Measurements from ENCODE around the gene FIZ1. TPM values are rescaled to one million over a fixed set of nuclear protein-coding genes. Genes with fewer than 3 reads are reported as not detected.

The FIZ1 gene
- total and polyA plus RNA-seq, 2 experiments from 2014 or later, result 5.4 to 10.1 TPM

DNA sequence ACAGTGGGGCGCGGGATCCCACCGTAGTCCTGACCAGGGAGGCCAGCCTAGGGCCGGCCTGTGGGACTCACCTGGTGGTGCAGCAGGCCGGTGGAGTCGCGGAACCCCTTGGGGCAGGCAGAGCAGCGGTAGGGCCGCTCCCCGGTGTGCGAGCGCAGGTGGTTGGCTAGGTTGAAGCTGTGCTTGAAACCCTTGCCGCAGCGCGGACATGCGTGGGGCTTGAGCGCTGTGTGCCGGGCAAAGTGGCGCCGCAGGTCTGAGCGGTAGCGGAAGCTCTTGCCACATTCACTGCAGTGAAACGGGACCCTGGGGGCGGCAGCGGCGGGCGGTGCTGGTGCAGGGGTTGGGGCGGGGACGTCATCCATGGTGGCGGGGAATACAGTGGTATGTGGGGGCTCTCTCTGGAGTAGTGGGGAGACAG, 1.8 kb downstream of the FIZ1 start (continued):
- TF ChIP-seq ZNF331 (CRISPR knock-in tag; IDR thresholded peaks at IDR 0.05; ENCODE audit: low read depth), result no peak

DNA sequence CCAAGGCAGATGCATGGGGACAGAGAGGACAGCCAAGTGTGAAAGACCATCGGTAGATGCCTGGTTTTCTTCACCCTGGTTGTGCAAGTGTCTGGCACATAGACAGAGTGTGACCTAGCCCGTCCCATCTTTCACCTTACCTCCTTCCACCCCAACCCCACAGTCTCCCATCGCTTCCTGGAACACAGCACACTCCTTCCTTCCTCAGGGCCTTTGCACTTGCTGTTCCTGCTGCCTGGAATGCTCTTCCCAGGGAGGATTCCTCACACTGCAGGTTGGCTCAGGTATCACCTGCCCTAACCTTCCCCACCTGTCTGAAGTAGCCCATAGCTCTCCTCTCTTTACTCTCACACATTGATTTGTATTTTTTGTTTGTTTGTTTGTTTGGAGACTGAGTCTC, 3.0 kb downstream of the FIZ1 start:
- Mint-ChIP-seq H3K4me3 (no peak overlapping the region; the same call in 2 of the 3 replicates), H3K9me3 (peaks cover 3% of the 10 kb centered on the region; the same call in 2 of the 3 replicates), H3K27ac (no peak overlapping the region), H3K4me1 (peaks cover 26% of the 10 kb centered on the region), H3K36me3 (ENCODE audit: low read depth) (peaks cover 40% of the 10 kb centered on the region), H3K27me3 (ENCODE audit: insufficient read depth, low read depth, poor library complexity) (peaks cover 17% of the 10 kb centered on the region)
- Histone ChIP-seq H3K4me2 (no peak overlapping the region), H4K20me1 (replicated peaks; ENCODE audit: insufficient read depth) (no peaks in the 10 kb centered on the region), H3K27ac (ENCODE audit: low read depth) (no peak overlapping the region), H3K36me3 (ENCODE audit: insufficient read depth) (0 out of 2 replicates have a peak, but pooled peaks cover 3% of the 10 kb centered on the region), H3K9me2 (ENCODE audit: insufficient read depth) (no peaks in the 10 kb centered on the region), H3K4me1 (ENCODE audit: insufficient read depth) (peaks cover 8% of the 10 kb centered on the region), H3K27me3 (ENCODE audit: insufficient read depth) (peaks cover 14% of the 10 kb centered on the region), H2AFZ (no peak overlapping the region), H3F3A (replicated peaks; ENCODE audit: low read depth) (peaks cover 26% of the 10 kb centered on the region), H3K4me3 (no peak overlapping the region), H3K79me2 (replicated peaks; ENCODE audit: insufficient read depth) (no peaks in the 10 kb centered on the region; the same call in 1 of the 2 replicates)
- ATAC-seq, result no peak
- TF ChIP-seq ZNF331 (CRISPR knock-in tag; IDR thresholded peaks at IDR 0.05; ENCODE audit: low read depth) (no peak), CTCF (conservative IDR thresholded peaks at IDR 0.05; ENCODE audit: low read depth in 2 of 2) (no peak), NANOG (IDR thresholded peaks at IDR 0.05; ENCODE audit: borderline replicate concordance) (no peak), EZH2phosphoT487 (IDR thresholded peaks at IDR 0.05; ENCODE audit: unreplicated experiment) (no peak), ZNF114 (CRISPR knock-in tag; IDR thresholded peaks at IDR 0.05) (no peak), REST (IDR thresholded peaks at IDR 0.05; ENCODE audit: unreplicated experiment) (no peak), ETS1 (IDR thresholded peaks at IDR 0.05) (no peak), CREB1 (CRISPR knock-in tag; IDR thresholded peaks at IDR 0.05; ENCODE audit: low read depth) (no peak), POLR2AphosphoS5 (IDR thresholded peaks at IDR 0.05; ENCODE audit: low read depth) (no peak), JUNB (IDR thresholded peaks at IDR 0.05; ENCODE audit: unreplicated experiment) (no peak), EZH2 (IDR thresholded peaks at IDR 0.05; ENCODE audit: low read depth, unreplicated experiment) (no peak), STAT1 (IDR thresholded peaks at IDR 0.05; ENCODE audit: unreplicated experiment) (no peak)
- TF ChIP-seq, protein P1, sequence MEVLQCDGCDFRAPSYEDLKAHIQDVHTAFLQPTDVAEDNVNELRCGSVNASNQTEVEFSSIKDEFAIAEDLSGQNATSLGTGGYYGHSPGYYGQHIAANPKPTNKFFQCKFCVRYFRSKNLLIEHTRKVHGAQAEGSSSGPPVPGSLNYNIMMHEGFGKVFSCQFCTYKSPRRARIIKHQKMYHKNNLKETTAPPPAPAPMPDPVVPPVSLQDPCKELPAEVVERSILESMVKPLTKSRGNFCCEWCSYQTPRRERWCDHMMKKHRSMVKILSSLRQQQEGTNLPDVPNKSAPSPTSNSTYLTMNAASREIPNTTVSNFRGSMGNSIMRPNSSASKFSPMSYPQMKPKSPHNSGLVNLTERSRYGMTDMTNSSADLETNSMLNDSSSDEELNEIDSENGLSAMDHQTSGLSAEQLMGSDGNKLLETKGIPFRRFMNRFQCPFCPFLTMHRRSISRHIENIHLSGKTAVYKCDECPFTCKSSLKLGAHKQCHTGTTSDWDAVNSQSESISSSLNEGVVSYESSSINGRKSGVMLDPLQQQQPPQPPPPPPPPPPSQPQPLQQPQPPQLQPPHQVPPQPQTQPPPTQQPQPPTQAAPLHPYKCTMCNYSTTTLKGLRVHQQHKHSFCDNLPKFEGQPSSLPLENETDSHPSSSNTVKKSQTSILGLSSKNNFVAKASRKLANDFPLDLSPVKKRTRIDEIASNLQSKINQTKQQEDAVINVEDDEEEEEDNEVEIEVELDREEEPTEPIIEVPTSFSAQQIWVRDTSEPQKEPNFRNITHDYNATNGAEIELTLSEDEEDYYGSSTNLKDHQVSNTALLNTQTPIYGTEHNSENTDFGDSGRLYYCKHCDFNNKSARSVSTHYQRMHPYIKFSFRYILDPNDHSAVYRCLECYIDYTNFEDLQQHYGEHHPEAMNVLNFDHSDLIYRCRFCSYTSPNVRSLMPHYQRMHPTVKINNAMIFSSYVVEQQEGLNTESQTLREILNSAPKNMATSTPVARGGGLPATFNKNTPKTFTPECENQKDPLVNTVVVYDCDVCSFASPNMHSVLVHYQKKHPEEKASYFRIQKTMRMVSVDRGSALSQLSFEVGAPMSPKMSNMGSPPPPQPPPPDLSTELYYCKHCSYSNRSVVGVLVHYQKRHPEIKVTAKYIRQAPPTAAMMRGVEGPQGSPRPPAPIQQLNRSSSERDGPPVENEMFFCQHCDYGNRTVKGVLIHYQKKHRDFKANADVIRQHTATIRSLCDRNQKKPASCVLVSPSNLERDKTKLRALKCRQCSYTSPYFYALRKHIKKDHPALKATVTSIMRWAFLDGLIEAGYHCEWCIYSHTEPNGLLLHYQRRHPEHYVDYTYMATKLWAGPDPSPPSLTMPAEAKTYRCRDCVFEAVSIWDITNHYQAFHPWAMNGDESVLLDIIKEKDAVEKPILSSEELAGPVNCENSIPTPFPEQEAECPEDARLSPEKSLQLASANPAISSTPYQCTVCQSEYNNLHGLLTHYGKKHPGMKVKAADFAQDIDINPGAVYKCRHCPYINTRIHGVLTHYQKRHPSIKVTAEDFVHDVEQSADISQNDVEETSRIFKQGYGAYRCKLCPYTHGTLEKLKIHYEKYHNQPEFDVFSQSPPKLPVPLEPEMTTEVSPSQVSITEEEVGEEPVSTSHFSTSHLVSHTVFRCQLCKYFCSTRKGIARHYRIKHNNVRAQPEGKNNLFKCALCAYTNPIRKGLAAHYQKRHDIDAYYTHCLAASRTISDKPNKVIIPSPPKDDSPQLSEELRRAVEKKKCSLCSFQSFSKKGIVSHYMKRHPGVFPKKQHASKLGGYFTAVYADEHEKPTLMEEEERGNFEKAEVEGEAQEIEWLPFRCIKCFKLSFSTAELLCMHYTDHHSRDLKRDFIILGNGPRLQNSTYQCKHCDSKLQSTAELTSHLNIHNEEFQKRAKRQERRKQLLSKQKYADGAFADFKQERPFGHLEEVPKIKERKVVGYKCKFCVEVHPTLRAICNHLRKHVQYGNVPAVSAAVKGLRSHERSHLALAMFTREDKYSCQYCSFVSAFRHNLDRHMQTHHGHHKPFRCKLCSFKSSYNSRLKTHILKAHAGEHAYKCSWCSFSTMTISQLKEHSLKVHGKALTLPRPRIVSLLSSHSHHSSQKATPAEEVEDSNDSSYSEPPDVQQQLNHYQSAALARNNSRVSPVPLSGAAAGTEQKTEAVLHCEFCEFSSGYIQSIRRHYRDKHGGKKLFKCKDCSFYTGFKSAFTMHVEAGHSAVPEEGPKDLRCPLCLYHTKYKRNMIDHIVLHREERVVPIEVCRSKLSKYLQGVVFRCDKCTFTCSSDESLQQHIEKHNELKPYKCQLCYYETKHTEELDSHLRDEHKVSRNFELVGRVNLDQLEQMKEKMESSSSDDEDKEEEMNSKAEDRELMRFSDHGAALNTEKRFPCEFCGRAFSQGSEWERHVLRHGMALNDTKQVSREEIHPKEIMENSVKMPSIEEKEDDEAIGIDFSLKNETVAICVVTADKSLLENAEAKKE (CRISPR knock-in tag; IDR thresholded peaks at IDR 0.05), result no peak
- no peak for DNase-seq (ENCODE audit: low spot score)
